NCI-H1930 (cell line): ENCODE measurements around the gene ZNF469.

Source experiments
- DNase-seq, 2 experiments: peaks; one replicate each; lab custom pipeline; 2025; lab: John Stamatoyannopoulos, UW

Gene ZNF469, protein sequence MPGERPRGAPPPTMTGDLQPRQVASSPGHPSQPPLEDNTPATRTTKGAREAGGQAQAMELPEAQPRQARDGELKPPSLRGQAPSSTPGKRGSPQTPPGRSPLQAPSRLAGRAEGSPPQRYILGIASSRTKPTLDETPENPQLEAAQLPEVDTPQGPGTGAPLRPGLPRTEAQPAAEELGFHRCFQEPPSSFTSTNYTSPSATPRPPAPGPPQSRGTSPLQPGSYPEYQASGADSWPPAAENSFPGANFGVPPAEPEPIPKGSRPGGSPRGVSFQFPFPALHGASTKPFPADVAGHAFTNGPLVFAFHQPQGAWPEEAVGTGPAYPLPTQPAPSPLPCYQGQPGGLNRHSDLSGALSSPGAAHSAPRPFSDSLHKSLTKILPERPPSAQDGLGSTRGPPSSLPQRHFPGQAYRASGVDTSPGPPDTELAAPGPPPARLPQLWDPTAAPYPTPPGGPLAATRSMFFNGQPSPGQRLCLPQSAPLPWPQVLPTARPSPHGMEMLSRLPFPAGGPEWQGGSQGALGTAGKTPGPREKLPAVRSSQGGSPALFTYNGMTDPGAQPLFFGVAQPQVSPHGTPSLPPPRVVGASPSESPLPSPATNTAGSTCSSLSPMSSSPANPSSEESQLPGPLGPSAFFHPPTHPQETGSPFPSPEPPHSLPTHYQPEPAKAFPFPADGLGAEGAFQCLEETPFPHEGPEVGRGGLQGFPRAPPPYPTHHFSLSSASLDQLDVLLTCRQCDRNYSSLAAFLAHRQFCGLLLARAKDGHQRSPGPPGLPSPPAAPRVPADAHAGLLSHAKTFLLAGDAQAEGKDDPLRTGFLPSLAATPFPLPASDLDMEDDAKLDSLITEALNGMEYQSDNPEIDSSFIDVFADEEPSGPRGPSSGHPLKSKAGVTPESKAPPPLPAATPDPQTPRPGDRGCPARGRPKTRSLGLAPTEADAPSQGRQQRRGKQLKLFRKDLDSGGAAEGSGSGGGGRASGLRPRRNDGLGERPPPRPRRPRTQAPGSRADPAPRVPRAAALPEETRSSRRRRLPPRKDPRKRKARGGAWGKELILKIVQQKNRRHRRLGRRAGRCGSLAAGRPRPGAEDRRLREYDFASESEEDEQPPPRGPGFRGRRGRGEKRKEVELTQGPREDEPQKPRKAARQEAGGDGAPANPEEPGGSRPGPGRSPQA (N-terminal part only)

DNA sequence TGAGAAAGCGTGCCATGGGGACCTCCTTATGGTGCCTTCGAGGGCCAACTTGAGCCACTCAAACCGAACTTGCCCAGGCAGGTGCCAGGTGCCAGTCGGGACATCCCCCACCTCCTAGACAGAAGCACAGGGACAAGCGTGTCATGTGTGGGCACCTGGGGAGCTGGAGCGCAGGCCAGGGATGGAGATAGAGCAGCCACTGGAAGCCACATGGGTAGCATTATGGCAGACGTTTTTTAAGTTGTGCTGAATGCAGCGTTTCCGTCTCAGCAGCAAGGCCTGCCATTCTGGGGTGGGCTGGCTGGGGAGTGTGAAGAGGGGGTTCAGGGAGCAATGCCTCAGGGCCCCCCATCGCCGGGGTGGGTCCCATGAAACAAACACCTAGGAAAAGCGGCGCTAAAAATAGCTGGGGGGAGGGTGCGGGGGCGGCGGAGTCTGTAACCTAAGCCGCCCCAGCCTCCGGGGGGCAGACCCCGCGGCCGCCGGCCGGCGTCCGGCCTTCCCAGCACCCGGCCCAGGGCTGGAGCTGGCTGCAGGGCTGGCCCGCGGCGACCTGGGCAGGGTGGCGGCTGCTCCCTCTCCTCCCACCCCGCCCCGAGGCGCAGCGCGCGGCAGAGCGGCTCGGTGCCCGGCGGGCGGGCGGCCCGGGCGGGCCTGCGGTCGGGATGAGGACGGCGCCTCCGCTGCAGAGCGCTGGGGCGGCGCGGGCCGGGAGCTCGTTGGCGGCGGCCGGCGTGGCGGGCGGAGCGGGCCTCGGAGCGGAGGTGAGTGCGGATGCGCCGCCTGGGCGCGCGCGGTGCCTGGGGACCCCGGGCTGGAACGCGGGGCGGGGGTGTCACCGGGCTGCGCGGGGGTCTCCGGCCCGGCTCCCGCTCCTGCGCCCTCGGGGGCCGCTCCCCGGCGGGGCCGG is at the start of gene ZNF469:
Gene ZNF469, plus strand, starts transcription at position 469 of the 910 bp plus-strand sequence. CDS start 44,512 bp downstream, outside the sequence.
- DNase-seq = no peak

DNA sequence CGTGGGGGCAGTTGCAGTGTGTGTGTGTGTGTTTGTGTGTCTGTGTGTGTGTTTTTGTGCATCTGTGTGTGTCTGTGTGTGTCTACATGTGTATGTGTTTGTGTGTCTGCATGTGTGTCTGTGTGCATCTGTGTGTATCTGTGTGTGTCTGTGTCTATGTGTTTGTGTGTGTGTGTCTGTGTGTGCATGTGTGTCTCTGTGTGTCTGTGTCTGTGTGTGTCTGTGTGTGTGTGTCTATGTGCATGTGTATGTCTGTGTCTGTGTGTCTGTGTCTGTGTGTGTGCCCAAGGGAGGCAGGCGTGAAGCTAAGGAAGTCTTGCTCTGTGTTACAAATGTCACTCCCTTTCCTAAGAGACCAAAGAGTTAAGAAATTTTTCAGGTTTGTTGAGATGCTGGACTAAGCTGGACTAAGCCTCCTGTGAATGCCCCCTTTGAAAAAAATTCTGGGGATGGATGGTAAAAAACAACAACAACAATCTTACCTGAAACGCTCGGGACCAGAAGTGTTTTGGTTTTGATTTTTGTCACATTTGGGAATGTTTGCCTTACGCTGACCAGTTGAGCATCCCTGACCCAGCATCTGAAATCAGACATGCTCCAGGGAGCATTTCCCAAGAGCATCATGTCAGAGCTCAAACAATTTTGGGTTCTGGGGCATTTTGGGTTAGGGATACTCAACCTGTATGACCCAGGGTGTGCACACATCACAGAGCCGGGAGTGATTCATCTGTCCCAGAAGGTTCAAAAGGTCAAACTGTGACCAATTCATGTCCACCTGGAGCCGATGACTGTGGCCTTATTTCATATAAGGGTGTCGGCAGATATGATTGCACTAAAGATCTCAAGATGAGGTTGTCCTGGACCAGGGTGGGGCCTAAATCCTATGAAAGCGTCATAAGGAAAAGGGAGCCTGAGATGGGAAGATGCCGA is 48.6 kb upstream of the ZNF469 start:
- DNase-seq = no peak

DNA sequence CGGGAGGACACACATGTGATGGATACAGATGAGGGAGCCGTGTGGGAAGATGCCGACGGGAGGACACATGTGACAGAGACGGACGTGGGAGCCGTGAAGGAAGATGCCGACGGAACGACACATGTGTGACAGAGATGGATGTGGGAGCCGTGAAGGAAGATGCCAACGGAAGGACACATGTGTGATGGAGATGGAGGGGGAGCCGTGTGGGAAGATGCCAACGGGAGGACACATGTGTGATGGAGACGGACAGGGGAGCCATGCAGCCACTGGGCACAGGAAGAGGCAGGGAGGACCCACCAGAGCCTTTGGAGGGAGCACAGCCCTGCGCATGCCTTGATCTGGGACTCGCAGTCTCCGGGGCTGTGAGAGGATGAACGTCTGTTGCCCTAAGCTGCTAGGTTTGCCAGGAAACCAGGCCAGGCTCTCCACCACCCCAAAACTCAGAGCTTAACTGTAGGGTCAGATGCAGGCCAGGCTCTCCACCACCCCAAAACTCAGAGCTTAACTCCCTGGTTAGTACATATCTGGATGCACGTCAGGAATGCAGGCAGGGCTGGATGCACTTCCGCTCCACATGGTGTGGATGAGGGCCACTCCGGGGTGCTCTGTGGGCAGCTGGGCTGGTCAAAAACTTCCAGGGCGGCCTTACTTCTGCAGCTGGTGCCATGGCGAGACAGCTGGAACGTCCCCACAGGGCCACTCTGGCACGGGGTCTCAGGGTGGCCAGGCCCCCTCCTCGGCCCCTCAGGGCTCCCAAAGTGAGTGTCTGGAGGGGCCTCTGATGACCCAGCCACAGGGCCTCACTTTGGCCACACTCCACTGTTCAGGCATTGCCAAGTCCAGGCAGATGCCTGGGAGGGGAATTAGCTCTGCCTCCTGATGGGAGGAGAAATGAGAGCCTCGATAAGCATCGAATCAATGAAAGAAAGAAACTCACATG is 47.7 kb upstream of the ZNF469 start:
- no peak for DNase-seq

DNA sequence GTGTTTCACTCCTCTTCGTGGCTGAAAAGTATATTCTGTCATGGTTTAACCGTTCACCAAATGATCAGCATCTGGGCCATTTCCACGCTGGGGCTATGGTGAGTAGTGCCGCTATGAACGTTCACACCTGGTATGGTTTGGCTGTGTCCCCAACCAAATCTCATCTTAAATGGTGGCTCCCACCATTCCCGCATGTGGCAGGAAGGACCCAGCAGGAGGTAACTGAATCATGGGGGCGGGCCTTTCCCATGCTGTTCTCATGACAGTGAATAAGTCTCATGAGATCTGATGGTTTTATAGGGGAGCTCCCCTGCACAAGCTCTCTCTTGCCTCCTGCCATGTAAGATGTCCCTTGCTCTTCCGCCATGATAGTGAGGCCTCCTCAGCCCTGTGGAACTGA is 45.7 kb upstream of the ZNF469 start:
- no peak for DNase-seq

DNA sequence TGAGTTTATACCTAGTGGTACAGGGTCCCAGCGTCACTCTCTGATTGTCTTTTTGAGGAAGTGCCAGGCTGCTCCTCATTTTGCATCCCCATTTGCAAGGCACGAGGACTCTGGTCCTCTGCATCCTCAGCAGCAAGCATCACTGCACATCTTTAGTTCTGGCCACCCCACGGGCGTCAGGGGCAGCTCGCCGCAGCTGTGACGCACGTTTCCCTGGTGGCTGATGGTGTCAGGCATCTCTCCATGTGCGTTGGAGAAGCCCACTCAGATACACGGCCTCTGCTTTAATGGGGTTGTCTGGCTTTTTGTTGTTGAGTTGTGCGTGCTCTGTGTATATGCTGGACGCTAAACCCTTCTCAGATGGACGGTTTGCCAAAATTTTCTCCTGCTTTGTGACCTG is 45.2 kb upstream of the ZNF469 start:
- no peak for DNase-seq

DNA sequence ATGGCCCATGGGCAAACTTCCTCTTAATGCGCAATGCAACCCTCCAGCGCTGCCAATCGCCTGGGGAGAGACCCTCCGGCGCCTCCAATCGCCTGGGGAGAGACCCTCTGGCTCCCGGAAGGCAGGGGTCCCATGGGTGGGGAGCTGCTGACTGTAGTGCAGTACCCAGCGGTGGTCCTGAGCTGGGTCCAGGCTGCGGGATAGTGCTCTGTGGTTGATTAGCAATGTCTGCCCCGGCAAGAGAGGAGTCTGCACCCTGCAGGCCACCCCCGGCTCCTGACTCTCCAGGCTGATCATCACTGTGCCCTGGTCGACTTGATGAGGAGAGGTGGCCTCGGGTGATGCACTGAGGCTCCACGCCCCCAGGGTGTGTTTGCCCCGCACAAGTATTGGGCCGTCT is 44.6 kb upstream of the ZNF469 start:
- DNase-seq = no peak

DNA sequence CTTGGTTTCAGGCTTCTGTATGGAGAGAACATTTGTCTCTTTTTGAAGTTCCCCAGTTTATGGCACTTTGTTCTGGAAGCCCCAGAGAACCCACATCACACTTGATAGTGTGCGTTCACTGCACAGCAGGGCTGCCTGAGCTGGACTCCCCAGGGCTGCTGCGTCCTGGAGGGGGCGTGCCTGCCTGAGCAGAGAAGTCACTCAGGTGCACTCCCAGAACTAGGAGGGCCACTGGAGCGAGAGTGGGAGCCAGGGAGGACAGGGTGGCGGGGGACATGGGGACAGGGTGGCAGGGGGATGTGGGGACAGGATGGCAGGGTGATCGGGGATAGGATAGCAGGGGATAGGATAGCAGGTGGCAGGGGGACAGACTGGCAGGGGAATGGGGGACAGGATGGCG is 43.9 kb upstream of the ZNF469 start:
- no peak for DNase-seq

DNA sequence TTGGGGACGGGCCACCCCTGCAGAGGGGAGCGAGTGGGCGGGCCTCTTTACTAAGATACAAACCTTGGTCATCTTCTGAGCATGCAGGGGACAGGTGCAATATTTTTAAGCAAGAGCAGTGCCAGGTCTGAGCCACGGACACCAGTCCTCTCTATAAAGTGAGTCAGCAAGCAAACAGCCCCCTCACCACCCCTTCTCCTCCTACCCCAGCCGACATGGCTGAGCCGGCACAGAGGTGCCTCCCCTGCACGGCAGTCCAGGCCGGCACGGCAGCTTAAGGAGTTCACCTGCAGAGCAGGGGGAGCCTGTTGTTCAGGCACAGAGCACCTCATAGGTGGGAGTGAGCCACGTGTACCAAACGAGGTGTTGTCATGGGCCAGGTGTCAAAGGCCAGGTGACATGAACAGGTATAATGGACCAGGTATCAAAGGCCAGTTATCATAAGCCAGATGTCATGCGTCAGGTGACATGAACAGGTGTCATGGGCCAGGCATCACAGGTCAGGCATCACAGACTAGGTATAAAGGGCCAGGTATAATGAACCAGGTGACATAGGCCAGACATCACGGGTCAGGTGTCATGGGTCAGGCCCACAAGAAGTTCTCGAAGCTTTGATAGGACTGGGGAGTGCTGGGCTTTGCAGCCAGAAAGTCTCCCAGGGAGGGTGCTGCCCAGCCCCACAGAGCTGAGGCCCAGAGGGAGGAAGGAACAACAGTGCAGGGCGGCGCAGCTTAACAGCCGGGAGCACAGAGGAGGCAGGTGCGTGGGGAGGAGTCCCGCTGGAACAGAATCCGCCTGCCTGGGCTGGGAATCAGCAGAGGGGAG is 42.6 kb upstream of the ZNF469 start:
- DNase-seq = no peak

DNA sequence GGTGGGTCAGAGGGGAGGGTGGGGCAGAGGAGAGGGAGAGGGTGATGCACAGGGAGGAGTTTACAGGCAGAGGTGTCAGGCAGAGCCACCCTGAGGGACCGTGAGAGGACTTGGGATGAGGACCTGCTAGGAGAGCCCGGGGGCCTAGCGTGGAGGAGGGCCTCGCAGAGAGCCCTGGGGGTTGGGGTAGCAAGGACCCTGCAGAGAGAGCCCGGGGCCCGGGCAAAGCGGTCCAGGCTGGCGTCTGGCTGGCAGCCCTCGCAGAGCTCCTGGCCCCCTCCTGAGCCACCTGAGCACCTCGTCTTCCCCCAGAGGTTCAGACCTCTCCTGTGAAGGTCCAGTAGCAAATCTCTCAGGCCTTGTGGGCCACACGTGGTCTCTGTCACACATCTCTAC is 42.0 kb upstream of the ZNF469 start:
- DNase-seq = no peak

DNA sequence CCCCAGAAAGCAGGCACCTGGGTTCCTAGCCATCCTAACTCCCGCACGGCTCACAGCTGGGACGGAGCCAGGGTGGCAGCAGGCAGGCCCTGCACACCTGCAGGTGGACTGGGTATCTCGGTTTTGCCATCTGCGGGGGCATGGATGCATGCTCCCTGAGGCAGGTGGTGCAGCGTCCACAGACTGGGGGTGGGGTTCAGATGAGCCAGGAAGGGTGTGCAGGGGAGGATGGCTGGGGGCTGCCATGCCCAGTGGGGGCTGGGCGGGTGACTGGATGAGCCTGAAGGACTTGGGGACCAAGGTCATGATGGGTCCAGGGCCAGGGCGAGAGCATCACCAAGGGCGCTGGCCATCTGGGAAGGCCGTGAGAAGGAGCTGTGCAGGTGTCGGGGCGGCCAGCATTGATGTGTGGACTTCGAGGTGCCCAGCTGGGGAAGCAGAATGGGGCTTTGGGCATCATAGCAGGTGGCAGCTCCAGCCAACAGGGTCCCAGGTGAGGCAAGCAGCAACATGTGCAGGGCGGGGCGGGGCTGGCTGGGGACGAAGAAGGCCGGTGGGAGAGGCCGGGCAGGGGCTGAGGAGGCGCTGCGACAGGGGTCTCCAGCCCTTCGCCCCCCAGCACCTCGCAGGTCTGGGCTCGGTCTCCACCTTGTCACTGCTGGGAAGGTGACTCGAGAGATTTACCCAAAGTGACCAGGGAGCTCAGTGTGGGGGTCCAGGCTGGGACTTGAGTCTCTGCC is 41.0 kb upstream of the ZNF469 start:
- no peak for DNase-seq

DNA sequence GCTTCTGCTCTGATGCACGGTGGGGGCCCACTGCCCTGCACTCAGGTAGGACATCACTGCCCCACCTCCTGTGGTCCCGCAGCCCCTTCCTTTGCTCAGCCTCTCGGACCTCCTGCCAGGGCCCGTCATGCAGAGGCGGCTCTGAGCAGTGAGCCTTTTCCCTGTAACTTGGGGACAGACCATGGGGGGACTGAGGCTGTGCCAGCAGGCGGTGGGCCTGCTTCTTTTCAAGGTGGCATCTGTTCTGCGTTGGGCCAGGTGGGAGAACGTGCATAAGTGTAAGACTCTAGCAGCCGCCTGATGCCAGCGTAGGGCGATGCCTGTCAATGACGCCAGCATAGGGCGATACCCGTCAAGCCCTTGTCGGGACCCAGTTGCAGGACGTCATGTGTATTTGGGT is 40.3 kb upstream of the ZNF469 start:
- DNase-seq = no peak

DNA sequence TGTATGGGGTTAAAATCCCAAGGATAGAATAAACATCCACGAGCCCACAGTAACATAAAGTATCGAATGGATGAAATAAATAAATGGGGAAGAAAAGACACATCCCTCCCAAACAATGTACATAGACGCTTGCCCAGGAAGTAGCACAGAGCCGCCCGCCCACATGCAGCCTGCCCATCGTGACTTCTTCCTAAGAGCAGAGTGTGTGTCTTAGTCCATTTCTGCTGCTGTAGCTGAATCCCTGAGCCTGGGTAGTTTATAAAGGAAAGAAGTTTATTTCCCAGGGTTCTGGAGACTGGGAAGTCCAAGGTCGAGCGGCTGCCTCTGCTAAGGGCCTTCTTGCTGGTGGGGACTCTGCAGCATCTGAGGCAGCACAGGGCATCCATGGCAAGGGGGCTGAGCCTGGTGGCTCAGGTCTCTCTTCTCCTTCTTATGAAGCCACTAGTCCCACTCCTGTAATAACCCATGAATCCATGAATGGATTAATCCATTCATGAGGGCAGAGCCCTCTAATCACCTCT is 39.4 kb upstream of the ZNF469 start:
- no peak for DNase-seq

DNA sequence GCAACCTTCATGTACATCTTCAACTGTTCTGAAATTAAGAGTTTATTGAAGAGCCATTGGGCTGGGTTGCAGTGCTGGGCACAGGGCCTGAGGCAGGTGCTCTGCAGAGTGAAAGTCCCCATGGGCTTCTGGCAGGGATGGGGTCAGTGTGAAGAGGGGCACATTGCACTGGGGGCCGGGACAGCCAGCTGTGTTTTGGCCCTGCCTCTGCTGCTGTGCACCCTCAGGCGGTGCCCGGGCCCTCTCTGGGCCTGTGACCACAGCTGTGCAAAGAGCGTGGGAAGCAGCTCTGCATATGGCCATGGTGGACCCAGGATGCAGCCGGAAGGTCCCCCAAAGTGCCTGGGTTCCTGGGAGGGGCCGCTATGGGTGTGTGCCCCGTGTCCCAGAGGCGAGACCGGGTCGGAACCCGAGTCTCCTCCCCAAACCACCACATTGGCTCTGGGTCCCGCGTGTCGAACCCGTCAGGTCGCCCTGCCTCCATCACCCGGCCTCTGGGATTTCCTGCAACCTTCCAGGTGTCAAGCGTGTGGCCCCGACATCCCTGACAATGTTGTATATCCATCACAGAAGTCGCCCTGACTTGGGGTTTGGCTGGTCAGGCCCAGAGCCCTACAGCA is 38.2 kb upstream of the ZNF469 start:
- no peak for DNase-seq

DNA sequence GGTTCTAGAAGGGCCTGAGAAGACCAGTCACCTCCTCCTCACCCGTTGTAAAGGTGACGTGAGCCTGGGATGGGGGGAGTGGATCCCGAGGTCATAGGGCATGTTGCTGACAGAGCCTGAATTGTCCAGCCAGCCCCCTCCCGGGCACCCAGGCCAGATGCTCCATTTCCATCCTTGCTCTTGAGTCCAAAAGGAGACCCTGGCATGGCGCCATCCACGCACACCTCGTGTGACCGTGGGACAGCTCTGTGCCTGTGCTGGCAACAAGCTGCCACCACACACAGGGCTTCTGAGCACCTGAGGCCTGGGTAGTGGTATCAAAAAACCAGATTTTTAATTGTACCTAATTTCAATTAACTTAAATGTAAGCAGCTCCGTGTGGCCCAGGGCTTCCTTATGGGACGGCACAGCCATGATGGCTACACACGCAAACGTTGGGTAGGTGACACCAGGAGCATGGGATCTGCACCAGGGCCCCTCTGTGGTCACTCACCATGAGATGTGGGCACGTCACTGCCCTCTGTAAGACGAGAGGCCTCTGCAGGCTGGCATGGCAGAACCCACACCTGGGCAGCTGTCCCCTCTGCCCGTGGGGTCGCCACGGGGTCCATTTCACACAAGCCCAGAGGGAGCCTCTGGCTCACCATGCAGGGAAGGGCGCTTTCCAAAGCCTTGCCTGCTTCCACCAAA is 37.6 kb upstream of the ZNF469 start:
- no peak for DNase-seq

DNA sequence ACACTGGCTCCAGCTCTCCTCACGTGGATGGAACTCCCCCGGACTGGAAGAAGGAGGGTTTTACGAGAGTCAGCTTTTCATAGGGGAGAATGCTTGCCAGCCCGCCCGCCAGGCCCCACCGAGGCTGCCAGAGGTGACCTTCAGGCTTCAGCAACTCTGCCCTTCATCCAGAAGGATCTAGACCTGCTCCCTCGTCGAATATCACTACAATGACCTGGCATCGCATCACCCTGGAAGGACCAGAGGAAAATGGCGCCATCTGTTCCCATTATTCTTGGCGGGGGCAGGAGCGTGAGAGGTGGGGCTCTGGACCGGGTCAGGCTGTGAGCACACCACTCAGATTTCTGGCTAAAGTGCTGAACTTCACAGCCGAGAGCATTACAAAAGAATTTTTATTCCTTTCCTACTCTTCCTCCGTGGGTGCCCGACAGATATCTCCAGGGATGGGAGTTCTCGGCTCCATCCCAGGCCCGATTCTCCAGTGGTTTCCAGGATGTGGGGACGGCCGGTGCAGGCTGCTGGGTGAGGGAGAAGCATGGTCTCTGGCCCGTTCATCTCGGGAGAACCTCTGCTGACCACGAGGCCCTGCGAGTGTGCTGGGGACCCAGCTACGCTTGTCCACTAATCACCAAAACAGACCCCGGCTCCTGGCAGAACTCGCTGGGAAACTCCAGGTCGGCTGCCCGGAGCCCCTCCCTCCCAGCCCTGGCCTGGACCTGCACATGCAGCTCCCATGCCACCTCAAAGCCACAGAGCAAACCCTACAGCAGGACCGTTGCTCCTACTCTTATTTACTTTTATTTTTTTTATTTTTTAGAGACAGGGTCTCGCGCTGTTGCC is 36.8 kb upstream of the ZNF469 start:
- DNase-seq = no peak
